Thoracic aorta (tissue), 2 donors: ENCODE results near the gene CCNJL. TPM values are rescaled to one million over a fixed set of nuclear protein-coding genes. Genes with fewer than 3 reads are reported as not detected.

Source experiments
- ATAC-seq: fragments of 150-250 bp; one replicate; pipeline ENCODE4 v1.8.0; 2017; ENCODE audit warnings: low read depth; ENCODE audit not compliant: insufficient number of reproducible peaks, low FRiP score
- DNase-seq: peaks from one replicate; pipeline ENCODE4 v3.0.0-alpha.2; 2020; ENCODE audit warnings: low spot score
- H3K27ac ChIP-seq, 2 donors: fragments of 200-600 bp; sonication (generic); 1 replicate in 1 of 2; 2 replicates in 1 of 2; pipeline ENCODE4 v1.5.1; 2016; ENCODE audit warnings: mild to moderate bottlenecking in 2 of 2, moderate library complexity in 2 of 2
- H3K27me3 ChIP-seq: fragments of 200-600 bp; sonication (generic); replicated peaks from 2 replicates; pipeline ENCODE4 v1.6.0; 2016; ENCODE audit warnings: mild to moderate bottlenecking; ENCODE audit not compliant: insufficient read depth
- H3K36me3 ChIP-seq: fragments of 200-600 bp; sonication (generic); one replicate; pipeline ENCODE4 v1.5.1; 2016
- H3K4me1 ChIP-seq, 2 donors: fragments of 200-600 bp; sonication (generic); 1 replicate in 1 of 2; 2 replicates in 1 of 2; pipeline versions ENCODE4 v1.5.1 to v1.6.0; 2016; ENCODE audit warnings: low read depth in 2 of 2, mild to moderate bottlenecking in 1 of 2; ENCODE audit not compliant: control insufficient read depth in 1 of 2
- H3K4me3 ChIP-seq: fragments of 200-600 bp; sonication (generic); 2 replicates; pipeline ENCODE4 v1.5.1; 2016; ENCODE audit warnings: mild to moderate bottlenecking
- H3K9me3 ChIP-seq: fragments of 200-600 bp; sonication (generic); 2 replicates; pipeline ENCODE4 v1.5.1; 2016
- CTCF ChIP-seq: fragments of 200-600 bp; sonication (generic); IDR thresholded peaks from one replicate; pipeline ENCODE4 v1.5.1; 2019; ENCODE audit warnings: antibody characterized with exemption
- total RNA-seq, 2 donors: library from RNA; depleted of rRNA; stranded (reverse); fragments of >200 nt; gene quantifications; one replicate each; pipeline versions ENCODE4 v1.1.0 to v1.2.3, GENCODE V29; 2016

CCNJL gene
- total RNA-seq, 2 donors from 2014 or later = 0.54 to 3.0 TPM

- DNase-seq = no peak
- peak overlapping the region; percentile 45 for H3K4me3 ChIP-seq
- no peaks in the 10 kb centered on the region for H3K36me3 ChIP-seq
- peaks cover 31 to 78% of the 10 kb centered on the region in 2 donors for H3K4me1 ChIP-seq
- ATAC-seq = no peak
- peak overlapping the region; percentile 65 to 81 for H3K27ac ChIP-seq
- TF ChIP-seq CTCF = no peak
- no peaks in the 10 kb centered on the region for H3K27me3 ChIP-seq
- no peaks in the 10 kb centered on the region for H3K9me3 ChIP-seq
Measured at GRCh38 chr5:160357861-160358411, 45.6 kb upstream of the CCNJL start.

- Histone ChIP-seq H3K9me3 (no peaks in the 10 kb centered on the region), H3K4me3 (peak overlapping the region; percentile 45), H3K4me1 (peaks cover 28 to 72% of the 10 kb centered on the region in 2 donors), H3K27ac (peak overlapping the region; percentile 65 to 81), H3K27me3 (no peaks in the 10 kb centered on the region), H3K36me3 (no peaks in the 10 kb centered on the region)
- ATAC-seq = no peak
- no peak for DNase-seq
- TF ChIP-seq CTCF = no peak
Measured at GRCh38 chr5:160357394-160357793, 45.0 kb upstream of the CCNJL start.

- Histone ChIP-seq H3K27me3 (no peaks in the 10 kb centered on the region), H3K36me3 (no peaks in the 10 kb centered on the region), H3K9me3 (no peaks in the 10 kb centered on the region), H3K4me3 (no peak overlapping the region), H3K27ac (peak overlapping the region; percentile 65 to 81), H3K4me1 (peaks cover 28 to 66% of the 10 kb centered on the region in 2 donors)
- ATAC-seq = no peak
- no peak for DNase-seq
- no peak for TF ChIP-seq CTCF
Measured at GRCh38 chr5:160356550-160357347, 44.4 kb upstream of the CCNJL start.

- Histone ChIP-seq H3K27ac (no peak overlapping the region), H3K27me3 (no peaks in the 10 kb centered on the region), H3K9me3 (no peaks in the 10 kb centered on the region), H3K36me3 (peaks cover 2% of the 10 kb centered on the region), H3K4me3 (no peak overlapping the region), H3K4me1 (peaks cover 23 to 45% of the 10 kb centered on the region in 2 donors)
- no peak for DNase-seq
- no peak for TF ChIP-seq CTCF
- ATAC-seq = no peak
Measured at GRCh38 chr5:160354666-160355065, 42.3 kb upstream of the CCNJL start.

- peak; percentile 88 for ATAC-seq
- Histone ChIP-seq H3K4me3 (peak overlapping the region; percentile 37), H3K27ac (peak overlapping the region; percentile 72 to 85), H3K4me1 (peaks cover 19 to 32% of the 10 kb centered on the region in 2 donors), H3K36me3 (peaks cover 9% of the 10 kb centered on the region), H3K9me3 (no peaks in the 10 kb centered on the region), H3K27me3 (no peaks in the 10 kb centered on the region)
- peak; percentile 72 for DNase-seq
- TF ChIP-seq CTCF = no peak
Measured at GRCh38 chr5:160353379-160353778, 41.0 kb upstream of the CCNJL start.
